Suprapubic skin (tissue), 3 donors: ENCODE data around the gene LINC01488.

Experiments
- POLR2AphosphoS5 ChIP-seq, 3 donors: sonication (generic); formaldehyde crosslinking; IDR thresholded peaks; one replicate each; pipeline ENCODE4 v1.6.1; 2017; ENCODE audit warnings: antibody characterized with exemption in 3 of 3
- TF ChIP-seq, protein P1 (sequence below), 2 donors: fragments of 200-600 bp in 1 of 2; fragments of 450-650 bp in 1 of 2; sonication (generic) in 1 of 2; IDR thresholded peaks; one replicate each; pipeline ENCODE4 v1.5.1; 2016 to 2019; ENCODE audit warnings: antibody characterized with exemption in 2 of 2, mild to moderate bottlenecking in 1 of 2, moderate library complexity in 1 of 2

DNA sequence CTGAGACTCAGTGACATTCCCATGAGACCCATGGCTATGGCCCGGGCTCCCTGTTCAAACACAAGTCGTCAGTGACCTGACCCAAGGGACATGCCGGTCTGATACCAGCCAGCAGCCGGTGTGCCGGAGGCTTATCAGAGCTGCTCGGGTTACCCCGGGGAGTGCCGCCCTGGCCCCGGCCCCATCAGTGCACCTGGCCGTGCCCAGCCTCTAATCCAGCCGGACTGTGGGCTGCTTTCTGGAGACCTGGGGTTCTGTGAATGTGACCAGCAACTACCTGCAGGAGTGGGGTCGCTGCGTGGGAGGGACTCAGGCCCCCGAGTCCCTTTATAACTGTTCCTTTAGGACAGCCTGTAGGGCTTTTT, 52.7 kb downstream of the LINC01488 start:
- TF ChIP-seq, protein P1, sequence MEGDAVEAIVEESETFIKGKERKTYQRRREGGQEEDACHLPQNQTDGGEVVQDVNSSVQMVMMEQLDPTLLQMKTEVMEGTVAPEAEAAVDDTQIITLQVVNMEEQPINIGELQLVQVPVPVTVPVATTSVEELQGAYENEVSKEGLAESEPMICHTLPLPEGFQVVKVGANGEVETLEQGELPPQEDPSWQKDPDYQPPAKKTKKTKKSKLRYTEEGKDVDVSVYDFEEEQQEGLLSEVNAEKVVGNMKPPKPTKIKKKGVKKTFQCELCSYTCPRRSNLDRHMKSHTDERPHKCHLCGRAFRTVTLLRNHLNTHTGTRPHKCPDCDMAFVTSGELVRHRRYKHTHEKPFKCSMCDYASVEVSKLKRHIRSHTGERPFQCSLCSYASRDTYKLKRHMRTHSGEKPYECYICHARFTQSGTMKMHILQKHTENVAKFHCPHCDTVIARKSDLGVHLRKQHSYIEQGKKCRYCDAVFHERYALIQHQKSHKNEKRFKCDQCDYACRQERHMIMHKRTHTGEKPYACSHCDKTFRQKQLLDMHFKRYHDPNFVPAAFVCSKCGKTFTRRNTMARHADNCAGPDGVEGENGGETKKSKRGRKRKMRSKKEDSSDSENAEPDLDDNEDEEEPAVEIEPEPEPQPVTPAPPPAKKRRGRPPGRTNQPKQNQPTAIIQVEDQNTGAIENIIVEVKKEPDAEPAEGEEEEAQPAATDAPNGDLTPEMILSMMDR (IDR thresholded peaks at IDR 0.05) = no peak
- TF ChIP-seq POLR2AphosphoS5 (IDR thresholded peaks at IDR 0.05) = no peak
